ENCODE data around the gene SUN2. TPM values are rescaled to one million over a fixed set of nuclear protein-coding genes. Genes with fewer than 3 reads are reported as not detected.

The SUN2 gene
- total and polyA plus RNA-seq, 2 of the 13 experiments (the other 11 are each of a cell fraction or from before 2014, with no cell fraction given), result 45.6 to 56.6 TPM

DNA sequence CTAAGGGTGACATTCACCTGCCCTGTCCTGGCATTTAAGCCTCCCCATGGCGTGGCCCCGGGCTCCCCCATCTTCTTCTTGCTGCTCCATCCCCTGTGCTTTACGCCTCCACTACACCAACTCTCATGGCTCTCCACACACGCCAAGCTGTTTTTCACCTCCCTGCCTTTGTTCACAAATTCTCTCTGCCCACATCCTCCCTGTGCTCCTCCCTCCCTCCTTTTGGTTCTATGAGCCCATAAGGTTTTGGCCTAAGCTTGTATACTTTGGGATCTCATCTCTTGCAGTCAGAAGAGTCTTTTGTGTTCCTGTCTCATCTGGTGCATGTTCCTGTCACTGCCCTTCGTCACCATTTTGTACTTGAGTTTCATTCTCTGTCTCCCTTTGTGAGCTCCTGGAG is 42.7 kb upstream of the SUN2 start:
- Histone ChIP-seq H3K9ac (ENCODE audit: insufficient read depth, low read depth, low read length) (no peak overlapping the region), H2AFZ (ENCODE audit: low read length) (no peak overlapping the region), H3K4me2 (ENCODE audit: low read depth, low read length) (no peak overlapping the region), H3K4me1 (ENCODE audit: insufficient read depth, low read length) (peaks cover 25% of the 10 kb centered on the region), H3K4me3 (replicated peaks in 1 of 3; ENCODE audit: insufficient read depth in 1 of 3, low read depth in 2 of 3, low read length in 3 of 3) (no peak overlapping the region), H3K27me3 (ENCODE audit: control insufficient read depth in 1 of 2, insufficient read depth in 2 of 2, low read length in 2 of 2) (peaks cover 0 to 14% of the 10 kb centered on the region in 2 experiments; a peak in 3 of 5 replicates), H3K27ac (ENCODE audit: extremely low read length, insufficient read depth, low read length) (no peak overlapping the region), H3K9me3 (ENCODE audit: low read length) (no peaks in the 10 kb centered on the region), H3K79me2 (ENCODE audit: insufficient read depth, low read length) (no peaks in the 10 kb centered on the region), H4K20me1 (ENCODE audit: insufficient read depth, low read length) (no peaks in the 10 kb centered on the region), H3K36me3 (replicated peaks in 1 of 2; ENCODE audit: control insufficient read depth in 1 of 2, insufficient read depth in 2 of 2, low read length in 2 of 2) (no peaks in the 10 kb centered on the region)
- POLR2A ChIA-PET, result no interaction called here
- FAIRE-seq, result no peak
- DNase-seq (ENCODE audit: low spot score), result no peak
- in situ Hi-C loops (cut with HindIII; ENCODE audit: extremely low pct_ligation_motif_present, low pct_unique_long_range_greater_than_20kb) (no loop called here), intact Hi-C loops (cut with micrococcal nuclease; ENCODE audit: unreplicated experiment) (no loop called here)
- WGBS (ENCODE audit: low lambda C conversion rate), result 6% methylated on average over 5 of the region's 5 CpGs
- ATAC-seq, result no peak
- CTCF ChIA-PET (ENCODE audit: low intra/inter-chr PET ratio, low total read pairs), result no interaction called here
- BruUV-seq (replicated peaks), result no TSS peak
- TF ChIP-seq RAD21 (CRISPR knock-in tag; IDR thresholded peaks at IDR 0.05) (no peak), ZBTB7B (CRISPR knock-in tag; IDR thresholded peaks at IDR 0.05) (no peak), ZNF484 (CRISPR knock-in tag; IDR thresholded peaks at IDR 0.05; ENCODE audit: borderline replicate concordance, low read depth) (no peak), YY1 (IDR thresholded peaks at IDR 0.05; ENCODE audit: insufficient read depth, insufficient replicate concordance, low read depth, low read length) (no peak), ZNF282 (IDR thresholded peaks at IDR 0.05; ENCODE audit: partially characterized antibody) (no peak)

DNA sequence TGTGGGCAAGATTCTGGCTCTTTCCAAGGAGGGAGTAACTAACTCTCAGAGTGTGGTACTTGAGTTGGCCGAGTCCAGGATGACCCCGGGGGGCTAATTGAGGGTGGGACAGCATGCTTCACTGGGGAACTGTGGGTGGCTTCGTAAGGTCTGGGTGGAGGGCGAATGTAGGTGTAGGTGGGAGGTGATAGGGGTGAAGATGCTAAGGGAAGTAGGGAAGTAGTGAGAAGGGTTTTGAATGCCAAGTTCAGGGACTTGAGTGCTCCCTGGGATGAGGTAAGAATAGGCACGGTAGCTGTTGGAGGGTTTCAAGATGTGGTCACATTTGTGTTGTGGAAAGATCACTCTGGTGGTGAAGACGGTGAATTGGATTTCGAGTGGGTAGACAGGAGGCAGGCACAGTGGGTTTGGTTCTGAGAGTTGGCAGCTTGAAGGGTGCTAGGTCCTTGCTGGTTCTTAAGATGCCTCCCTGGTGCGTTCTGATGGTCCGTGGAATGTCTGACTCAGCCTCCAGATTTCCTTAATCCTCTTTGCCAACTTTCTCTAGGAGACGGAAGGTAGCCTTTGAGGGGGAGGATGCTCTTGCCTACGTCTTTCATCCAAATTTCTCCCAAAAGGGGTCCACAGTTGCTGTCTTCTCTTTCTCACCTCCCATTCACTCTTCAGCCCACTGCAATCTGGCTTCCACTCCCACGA is 40.6 kb upstream of the SUN2 start:
- Histone ChIP-seq H3K4me3 (replicated peaks in 1 of 3; ENCODE audit: insufficient read depth in 1 of 3, low read depth in 2 of 3, low read length in 3 of 3) (no peak overlapping the region), H3K27ac (ENCODE audit: extremely low read length, insufficient read depth, low read length) (no peak overlapping the region), H3K9ac (ENCODE audit: insufficient read depth, low read depth, low read length) (no peak overlapping the region), H4K20me1 (ENCODE audit: insufficient read depth, low read length) (no peaks in the 10 kb centered on the region), H3K27me3 (ENCODE audit: control insufficient read depth in 1 of 2, insufficient read depth in 2 of 2, low read length in 2 of 2) (peaks cover 0 to 14% of the 10 kb centered on the region in 2 experiments; a peak in 3 of 5 replicates), H3K9me3 (ENCODE audit: low read length) (no peaks in the 10 kb centered on the region), H2AFZ (ENCODE audit: low read length) (no peak overlapping the region), H3K79me2 (ENCODE audit: insufficient read depth, low read length) (no peaks in the 10 kb centered on the region), H3K4me2 (ENCODE audit: low read depth, low read length) (no peak overlapping the region), H3K4me1 (ENCODE audit: insufficient read depth, low read length) (peaks cover 29% of the 10 kb centered on the region), H3K36me3 (replicated peaks in 1 of 2; ENCODE audit: control insufficient read depth in 1 of 2, insufficient read depth in 2 of 2, low read length in 2 of 2) (no peaks in the 10 kb centered on the region)
- intact Hi-C loops (cut with micrococcal nuclease; ENCODE audit: unreplicated experiment), result no loop called here
- ChIA-PET POLR2A (no interaction called here), CTCF (ENCODE audit: low intra/inter-chr PET ratio, low total read pairs) (no interaction called here)
- ATAC-seq (no peak), FAIRE-seq (no peak), DNase-seq (ENCODE audit: low spot score) (no peak)
- TF ChIP-seq MZF1 (CRISPR knock-in tag; IDR thresholded peaks at IDR 0.05; ENCODE audit: borderline replicate concordance) (no peak), ZNF766 (CRISPR knock-in tag; IDR thresholded peaks at IDR 0.05; ENCODE audit: borderline replicate concordance) (no peak), KLF11 (CRISPR knock-in tag; IDR thresholded peaks at IDR 0.05) (no peak), ZEB1 (IDR thresholded peaks at IDR 0.05; ENCODE audit: insufficient replicate concordance, low read depth) (no peak), ZNF121 (CRISPR knock-in tag; IDR thresholded peaks at IDR 0.05) (no peak)
- TF ChIP-seq, protein P1, sequence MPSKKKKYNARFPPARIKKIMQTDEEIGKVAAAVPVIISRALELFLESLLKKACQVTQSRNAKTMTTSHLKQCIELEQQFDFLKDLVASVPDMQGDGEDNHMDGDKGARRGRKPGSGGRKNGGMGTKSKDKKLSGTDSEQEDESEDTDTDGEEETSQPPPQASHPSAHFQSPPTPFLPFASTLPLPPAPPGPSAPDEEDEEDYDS (CRISPR knock-in tag; IDR thresholded peaks at IDR 0.05), result no peak
- BruUV-seq (replicated peaks), result no TSS peak
- WGBS (ENCODE audit: low lambda C conversion rate), result 41% methylated on average over 12 of the region's 12 CpGs
- in situ Hi-C loops (cut with HindIII; ENCODE audit: extremely low pct_ligation_motif_present, low pct_unique_long_range_greater_than_20kb), result no loop called here

Data from HepG2 (cell line).